DMS 273 (cell line): ENCODE data around the gene RNF41.
"Not testable (repeated sequence)": the region's sequence is repeated elsewhere in the genome, so short reads cannot be mapped to it uniquely, and the experiment has no call there.

Experiments
- DNase-seq: peaks from one replicate; lab custom pipeline; 2025; ENCODE audit not compliant: unreplicated experiment; lab: John Stamatoyannopoulos, UW

RNF41 gene

GRCh38 chr12:56178347-56178746 lies 43.4 kb downstream of the RNF41 start:
- no peak for DNase-seq

GRCh38 chr12:56172839-56173238 lies 48.9 kb downstream of the RNF41 start:
- no peak for DNase-seq

- no peak for DNase-seq
Measured at GRCh38 chr12:56169229-56169759, 52.4 kb downstream of the RNF41 start.

- peak; percentile 17 for DNase-seq
Measured at GRCh38 chr12:56165369-56165768, 56.4 kb downstream of the RNF41 start.

GRCh38 chr12:56164345-56164729 lies 57.4 kb downstream of the RNF41 start:
- DNase-seq, result no peak

- DNase-seq, result no peak
Measured at GRCh38 chr12:56163533-56164344, 58.0 kb downstream of the RNF41 start.

- peak; percentile 16 for DNase-seq
Measured at GRCh38 chr12:56162468-56163290, 59.0 kb downstream of the RNF41 start.

GRCh38 chr12:56161690-56162351 lies 59.9 kb downstream of the RNF41 start:
- DNase-seq, result no peak

- DNase-seq, result no peak
Measured at GRCh38 chr12:56160894-56161689, 60.6 kb downstream of the RNF41 start.

GRCh38 chr12:56160193-56160763 lies 61.4 kb downstream of the RNF41 start:
- DNase-seq, result no peak

- DNase-seq, result no peak
Measured at GRCh38 chr12:56159482-56160192, 62.1 kb downstream of the RNF41 start.

GRCh38 chr12:56158926-56159461 lies 62.7 kb downstream of the RNF41 start:
- DNase-seq, result peak; percentile 80

- DNase-seq, result peak; percentile 98
Measured at GRCh38 chr12:56158029-56158925, 63.4 kb downstream of the RNF41 start, which contains the start of gene MYL6. Gene MYL6 (plus strand): TSS chr12:56158359. CDS start chr12:56158402, 43 bp downstream.

- peak; percentile 87 for DNase-seq
Measured at GRCh38 chr12:56157201-56158028, 64.3 kb downstream of the RNF41 start.

GRCh38 chr12:56156464-56157200 lies 65.1 kb downstream of the RNF41 start:
- DNase-seq, result not testable (repeated sequence)

- no peak for DNase-seq
Measured at GRCh38 chr12:56155256-56155845, 66.4 kb downstream of the RNF41 start.
